NCI-H1694 treated with DMSO at 0.1 percent for 48 hours (cell line): ENCODE data around the gene RHBG.

Source experiments
- DNase-seq: peaks from one replicate; lab custom pipeline; 2025; lab: John Stamatoyannopoulos, UW

RHBG gene

GRCh38 chr1:156425943-156426342 is 56.9 kb downstream of the RHBG start:
- no peak for DNase-seq

- DNase-seq: no peak
Observed at GRCh38 chr1:156427957-156428356, 58.9 kb downstream of the RHBG start.

GRCh38 chr1:156428746-156429288 is 59.8 kb downstream of the RHBG start:
- no peak for DNase-seq

- DNase-seq: no peak
Observed at GRCh38 chr1:156429313-156430060, 60.5 kb downstream of the RHBG start.

GRCh38 chr1:156430303-156430702 is 61.3 kb downstream of the RHBG start:
- DNase-seq: no peak

- DNase-seq: no peak
Observed at GRCh38 chr1:156430866-156431265, 61.9 kb downstream of the RHBG start.

GRCh38 chr1:156431366-156431765 is 62.4 kb downstream of the RHBG start:
- no peak for DNase-seq

- no peak for DNase-seq
Observed at GRCh38 chr1:156431769-156432668, 63.0 kb downstream of the RHBG start.

GRCh38 chr1:156432669-156433018 is 63.6 kb downstream of the RHBG start:
- no peak for DNase-seq

GRCh38 chr1:156433032-156433431 is 64.0 kb downstream of the RHBG start:
- DNase-seq: no peak

GRCh38 chr1:156433602-156434001 is 64.6 kb downstream of the RHBG start:
- no peak for DNase-seq
